HT1080 (cell line): ENCODE results near the gene ABCA1. TPM values are rescaled to one million over a fixed set of nuclear protein-coding genes. Genes with fewer than 3 reads are reported as not detected.
"Not testable (repeated sequence)": the region's sequence is repeated elsewhere in the genome, so short reads cannot be mapped to it uniquely, and the experiment has no call there.

Source experiments
- DNase-seq: peaks from one replicate; pipeline ENCODE4 v3.0.0-alpha.2; 2015; ENCODE audit warnings: low read depth
- total RNA-seq: library from RNA; depleted of rRNA; stranded (reverse); fragments of >200 nt; shearing (Covaris generic); gene quantifications from 2 replicates; pipeline ENCODE4 v1.2.3, GENCODE V29; 2014; rRNA removed

Gene ABCA1
- total RNA-seq, 1 experiment from 2014 or later: 6.4 TPM

DNA sequence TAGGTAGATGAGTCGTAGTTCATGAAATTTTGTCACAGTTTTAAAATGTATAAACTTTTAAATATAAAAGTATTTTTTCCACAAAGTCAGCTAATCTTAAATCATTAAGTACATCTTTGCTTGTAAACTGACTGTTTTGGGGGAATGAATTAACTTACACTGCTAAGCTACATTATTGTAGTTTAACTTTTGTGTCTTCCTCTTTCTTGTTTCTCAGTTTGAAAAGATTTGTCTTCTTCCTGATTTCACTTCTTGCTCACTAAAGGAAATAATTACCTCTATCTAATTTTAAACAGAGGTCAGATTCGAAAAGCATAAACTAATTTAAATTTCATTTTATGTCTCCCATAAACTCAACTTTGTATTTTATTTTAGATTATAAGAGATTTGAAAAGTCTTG, 158.3 kb downstream of the ABCA1 start:
- no peak for DNase-seq

DNA sequence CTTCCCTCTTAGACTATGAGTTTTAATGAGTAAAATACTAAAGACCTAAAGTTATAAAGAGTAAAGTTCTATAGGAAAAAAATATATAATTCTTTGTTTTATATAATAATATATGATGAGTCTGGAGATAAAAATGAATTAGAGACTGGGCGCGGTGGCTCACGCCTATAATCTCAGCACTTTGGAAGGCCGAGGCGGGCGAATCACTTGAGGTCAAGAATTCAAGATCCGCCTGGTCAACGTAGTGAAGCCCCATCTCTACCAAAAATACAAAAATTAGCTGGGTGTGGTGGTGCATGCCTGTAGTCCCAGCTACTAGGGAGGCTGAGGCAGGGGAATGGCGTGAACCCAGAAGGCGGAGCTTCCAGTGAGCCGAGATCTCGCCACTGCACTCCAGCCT, 158.9 kb downstream of the ABCA1 start:
- not testable (repeated sequence) for DNase-seq

DNA sequence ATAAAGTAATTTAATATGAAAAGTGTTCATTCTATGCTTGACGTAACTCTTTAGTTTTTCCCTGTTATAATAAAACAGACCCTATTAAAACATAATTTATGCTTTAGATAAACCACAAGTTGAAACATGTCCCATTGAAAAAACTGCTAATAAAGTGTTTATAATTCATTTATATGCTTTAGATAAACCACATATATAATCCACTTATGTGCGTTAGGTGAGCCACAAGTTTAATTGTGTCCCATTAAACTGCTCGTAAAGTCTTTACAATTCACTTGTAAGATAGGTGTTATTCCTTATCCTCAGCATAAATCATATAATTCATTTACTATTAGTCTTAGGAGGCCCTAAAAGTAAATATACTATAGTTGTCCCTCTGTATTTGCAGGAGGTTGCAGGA, 160.4 kb downstream of the ABCA1 start:
- no peak for DNase-seq

DNA sequence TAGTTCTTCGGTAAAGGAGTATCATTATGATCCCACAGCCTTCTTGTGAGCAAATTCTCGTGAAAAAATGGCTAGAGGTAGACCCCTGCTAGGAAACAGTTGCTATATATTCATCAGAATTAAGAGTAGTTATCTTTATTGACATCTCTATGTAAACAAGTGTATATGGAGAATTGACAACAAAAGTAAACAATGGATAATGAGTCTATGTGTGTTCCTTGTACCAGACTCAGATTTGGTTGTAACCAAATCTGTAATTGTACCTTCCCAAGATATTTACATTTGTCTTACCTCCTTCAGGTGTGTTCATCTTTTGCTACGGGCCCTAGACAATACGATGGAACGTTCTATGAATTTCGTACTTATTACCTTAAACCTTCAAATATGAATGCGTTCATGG, 161.9 kb downstream of the ABCA1 start:
- no peak for DNase-seq

DNA sequence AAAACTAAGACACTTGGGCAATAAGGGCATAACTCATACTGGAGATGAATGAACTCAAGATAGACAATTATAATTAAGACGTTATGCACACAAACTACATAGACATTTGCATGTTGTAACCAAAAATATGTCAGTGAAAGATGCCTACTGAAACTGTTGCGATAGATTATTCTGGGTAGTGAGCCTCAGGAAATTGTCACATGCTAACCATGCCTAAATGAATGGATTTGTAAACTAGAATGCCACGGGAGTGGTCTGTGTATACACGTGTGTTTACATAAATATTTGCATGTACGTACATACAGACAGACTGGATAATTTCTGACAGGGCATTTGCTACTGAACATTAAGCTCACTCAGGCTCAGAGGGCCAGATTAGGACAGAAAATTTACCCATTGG, 162.8 kb downstream of the ABCA1 start:
- no peak for DNase-seq

DNA sequence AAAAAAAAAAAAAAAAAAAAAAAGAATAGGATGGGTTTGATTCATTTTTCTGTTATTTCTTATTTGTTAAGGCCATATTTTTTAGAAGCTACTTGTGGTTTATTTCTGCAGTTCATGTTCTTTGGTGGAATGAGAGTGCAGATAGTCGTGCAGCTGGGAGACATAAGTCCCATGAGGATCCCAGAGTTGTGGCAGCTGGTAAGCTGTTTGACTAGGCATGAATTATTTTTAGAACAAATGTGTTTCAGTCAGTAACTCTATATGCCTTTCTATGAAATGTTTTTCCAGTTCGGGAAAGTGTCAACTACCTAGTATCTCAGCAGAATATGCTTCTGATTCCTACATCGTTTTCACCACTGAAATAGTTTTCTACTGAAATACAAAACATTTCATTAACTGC, 169.0 kb downstream of the ABCA1 start:
- no peak for DNase-seq

DNA sequence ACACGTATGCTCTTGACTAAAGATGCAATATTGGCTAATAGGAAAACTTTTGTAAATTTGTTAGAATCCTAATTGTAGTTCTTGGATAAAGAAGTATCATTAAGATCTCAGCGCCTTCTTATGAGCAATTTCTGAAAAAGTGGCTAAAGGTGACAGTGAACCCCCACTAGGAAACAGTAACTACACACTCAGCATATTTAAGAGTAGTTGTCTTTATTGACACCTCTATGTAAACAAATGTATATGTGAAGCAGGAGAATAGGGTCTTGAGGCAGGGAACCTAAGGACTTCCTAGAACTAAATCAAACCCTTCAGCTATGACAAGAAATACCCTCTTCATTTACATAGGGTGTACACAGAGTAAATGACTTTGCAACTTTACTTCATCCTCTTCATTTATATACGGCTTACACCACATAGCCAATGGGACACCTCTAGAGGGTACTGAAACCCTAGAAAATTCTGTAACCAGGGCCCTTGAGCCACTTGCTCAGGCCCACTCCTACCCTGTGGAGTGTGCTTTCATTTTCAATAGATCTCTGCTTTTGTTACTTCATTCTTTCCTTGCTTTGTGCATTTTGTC, 177.7 kb downstream of the ABCA1 start:
- DNase-seq: no peak

DNA sequence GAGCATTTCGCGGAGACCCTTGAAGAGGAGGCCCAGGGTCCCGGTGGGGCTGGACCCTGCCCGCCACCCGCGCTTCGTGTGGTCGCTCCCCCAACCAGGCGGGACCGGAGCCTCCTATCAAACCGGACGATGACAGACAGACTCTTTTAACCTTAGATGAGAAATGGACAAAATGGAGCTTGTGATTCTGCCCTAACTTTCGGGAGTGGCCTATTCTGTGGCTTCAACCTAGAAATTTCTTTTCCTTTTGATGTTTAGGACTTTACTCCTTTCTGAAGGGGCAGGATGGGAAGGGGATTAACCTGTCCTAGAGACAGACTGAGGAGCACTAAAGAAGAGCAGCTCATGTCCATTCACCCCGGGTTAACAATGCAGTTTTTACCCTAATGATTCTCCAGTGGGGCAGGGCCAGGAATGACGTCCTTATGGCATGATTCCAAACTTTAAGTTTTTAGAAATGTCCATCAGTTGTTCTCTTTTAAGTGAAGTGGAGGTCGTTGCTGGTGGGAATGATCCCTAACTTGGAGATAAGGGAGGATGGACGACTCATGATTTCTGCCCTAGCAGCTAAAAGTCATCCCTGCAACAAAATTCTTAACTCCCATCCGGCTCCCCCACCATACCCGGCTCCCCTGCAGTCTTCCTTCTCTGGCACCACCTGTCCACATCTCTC, 179.5 kb downstream of the ABCA1 start:
- no peak for DNase-seq

DNA sequence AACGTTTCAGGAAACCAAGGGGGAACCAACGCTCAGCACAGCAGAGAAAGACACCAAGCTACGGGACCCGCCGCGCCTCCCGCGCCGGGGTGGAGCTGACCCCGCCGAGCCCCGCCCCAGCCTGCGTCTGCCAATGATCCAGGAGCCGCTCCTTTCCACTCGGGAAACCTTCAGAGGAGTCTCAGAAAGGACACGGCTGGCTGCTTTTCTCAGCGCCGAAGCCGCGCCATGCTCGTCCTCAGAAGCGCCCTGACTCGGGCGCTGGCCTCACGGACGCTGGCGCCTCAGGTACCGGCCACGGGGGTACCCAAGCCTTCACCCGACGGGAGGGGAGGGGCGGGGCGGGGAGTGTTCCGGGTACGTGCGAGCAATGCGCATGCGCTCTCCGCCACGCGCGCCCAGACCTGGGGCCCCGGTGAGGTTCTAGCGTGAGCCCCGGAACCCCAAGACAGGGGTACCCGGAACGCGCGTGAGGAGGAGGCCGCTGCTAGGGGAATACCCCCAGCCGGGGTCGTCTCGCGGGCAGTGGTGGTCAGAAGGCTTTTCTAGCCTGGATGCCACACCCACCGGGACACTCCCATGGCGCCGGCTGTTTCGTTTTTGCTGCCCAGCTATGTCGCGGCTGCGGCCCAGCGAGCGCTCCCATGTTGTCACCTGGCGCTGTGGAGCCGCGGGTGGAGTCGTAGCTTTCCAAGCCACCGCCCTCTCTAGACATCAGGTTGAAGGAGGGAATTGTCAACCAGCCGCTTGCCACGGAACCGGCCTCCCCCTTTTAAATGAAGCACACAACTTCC, 180.2 kb downstream of the ABCA1 start, which contains the start of gene NIPSNAP3A:
Gene NIPSNAP3A, plus strand, starts transcription at position 119 of the 794 bp plus-strand sequence. Its CDS starts 110 bp downstream, at position 229.
- DNase-seq: peak; percentile 82

DNA sequence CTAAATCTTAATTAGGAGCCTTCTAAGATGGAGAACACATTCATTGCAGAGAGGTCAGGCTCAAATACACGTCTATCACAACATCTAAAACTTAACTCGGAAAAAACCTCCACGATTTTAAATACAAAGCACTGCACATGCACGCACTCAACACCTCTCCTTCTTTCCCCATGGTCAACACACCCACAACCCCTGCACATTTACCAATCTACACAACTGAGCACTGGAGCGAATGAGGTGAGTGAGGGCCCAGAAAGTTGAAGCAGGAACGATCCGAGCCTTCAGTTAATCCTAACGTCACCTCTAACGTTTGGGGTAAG, 180.8 kb downstream of the ABCA1 start:
- no peak for DNase-seq

DNA sequence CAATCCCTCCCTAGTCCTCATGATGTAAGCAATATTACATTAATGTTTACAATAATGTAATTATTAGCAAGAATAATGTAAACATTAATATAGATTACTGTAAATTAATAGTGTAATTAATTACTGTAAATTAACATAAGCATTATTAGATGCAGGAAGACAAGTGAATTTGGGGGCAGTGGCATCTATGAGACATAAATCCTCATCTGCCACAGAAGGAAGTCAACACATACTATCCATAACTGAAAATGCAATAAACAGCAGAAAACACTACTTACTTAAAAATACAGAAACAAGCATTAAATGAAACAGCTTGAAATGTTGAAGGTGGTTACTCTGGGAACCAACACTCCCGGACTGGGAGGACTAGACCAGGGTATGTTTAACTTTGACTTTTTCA, 181.2 kb downstream of the ABCA1 start:
- DNase-seq: no peak

DNA sequence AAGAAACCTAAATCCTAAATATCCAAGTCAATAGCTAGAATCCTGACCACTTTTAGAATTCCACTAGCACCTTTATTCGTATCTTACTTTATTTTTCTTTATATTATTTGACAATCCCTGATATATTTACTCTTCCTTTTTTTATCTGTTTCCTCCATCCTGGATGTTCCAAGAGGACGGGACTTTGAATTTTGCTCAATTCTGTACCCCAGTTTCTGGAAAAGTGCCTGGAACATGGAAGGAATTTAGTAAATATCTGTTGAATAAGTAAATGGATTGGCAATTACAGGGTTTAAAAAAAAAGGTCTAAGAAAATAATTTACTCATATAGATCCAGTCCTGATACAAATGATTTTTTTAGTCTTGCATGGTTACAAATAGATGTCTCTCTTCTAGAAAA, 181.7 kb downstream of the ABCA1 start:
- DNase-seq: no peak

DNA sequence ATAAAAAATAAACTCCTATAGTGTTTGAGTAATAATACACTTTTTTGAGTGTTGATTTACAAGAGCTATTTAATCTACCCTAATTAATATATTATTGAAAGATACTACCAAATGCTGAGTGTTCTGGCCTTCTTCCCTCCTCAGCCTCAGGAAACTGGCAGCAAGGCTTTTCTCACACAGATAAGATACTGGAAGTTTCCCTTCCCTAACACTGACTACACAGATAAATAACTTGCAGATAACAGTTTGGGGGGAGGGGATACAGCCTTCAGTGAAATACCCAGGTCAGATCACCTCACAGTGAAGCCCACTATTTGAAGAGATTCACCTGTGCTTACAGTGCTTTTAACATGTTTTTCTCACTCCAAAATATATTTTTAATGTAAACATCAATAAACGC, 182.1 kb downstream of the ABCA1 start:
- no peak for DNase-seq

DNA sequence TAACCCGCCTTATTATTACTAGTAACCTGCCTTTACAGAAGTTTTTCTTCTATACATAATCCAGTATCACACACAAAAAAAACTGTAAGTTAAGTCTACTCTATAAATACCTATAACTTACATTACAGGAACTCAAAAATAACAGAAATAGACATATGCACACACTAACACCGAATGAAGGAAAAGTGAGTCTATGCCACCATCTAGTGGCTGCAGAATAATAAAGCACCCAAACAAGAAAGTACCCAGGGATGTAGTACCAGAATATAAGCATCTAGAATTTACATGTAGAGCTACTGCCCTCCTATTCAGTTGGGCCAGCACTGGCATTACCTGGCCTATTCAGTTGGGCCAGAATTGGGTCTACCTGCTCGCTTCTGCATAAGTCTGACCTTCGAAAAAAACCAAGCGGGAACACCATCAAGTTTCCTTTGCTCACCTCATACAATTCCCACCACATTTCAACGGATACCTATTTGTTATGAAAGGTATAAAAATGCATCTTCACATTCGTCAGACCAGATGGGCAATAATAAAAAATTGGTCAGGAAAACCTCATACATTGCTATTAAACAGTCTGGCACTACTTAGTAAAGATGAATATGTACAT, 184.5 kb downstream of the ABCA1 start:
- DNase-seq: peak; percentile 68

DNA sequence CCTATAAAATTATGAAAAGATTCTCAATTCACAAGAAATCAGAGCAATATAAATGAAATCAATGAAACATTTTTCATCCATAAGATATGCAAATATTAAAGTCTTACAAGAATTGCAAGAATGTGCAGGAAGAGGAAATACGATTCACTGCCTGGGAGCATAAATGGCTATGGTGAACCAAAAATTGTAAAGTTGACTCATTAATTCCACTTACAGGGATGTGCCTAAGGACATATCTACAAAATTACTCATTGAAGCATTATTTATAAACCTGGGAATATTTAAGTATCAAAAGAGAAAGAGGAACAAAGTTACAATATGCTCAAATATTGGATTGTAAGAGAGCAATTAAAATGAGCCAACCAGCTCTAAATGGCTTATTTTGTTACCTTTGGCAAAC, 187.3 kb downstream of the ABCA1 start:
- peak; percentile 69 for DNase-seq

DNA sequence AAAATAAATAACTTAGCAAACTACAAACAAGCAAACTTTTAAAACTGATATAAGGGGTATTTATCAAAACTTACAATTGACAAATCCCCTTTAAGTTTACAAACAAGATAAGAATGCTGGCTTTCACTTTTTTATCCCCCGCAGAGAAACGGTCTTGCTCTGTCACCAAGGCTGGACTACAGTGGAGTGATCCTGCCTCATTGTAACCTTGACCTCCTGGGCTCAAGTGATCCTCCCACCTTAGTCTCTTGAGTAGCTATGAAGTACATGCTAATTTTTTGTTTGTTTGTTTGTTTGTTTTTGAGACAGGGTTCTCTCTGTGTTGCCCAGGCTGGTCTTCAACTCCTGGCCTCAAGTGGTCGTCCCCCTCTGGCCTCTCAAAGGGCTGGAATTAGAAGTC, 189.5 kb downstream of the ABCA1 start:
- no peak for DNase-seq

Other genes with a start within 250 kb of the ABCA1 start
- not detected in 2 replicates for gene OR13D1, start 233.6 kb downstream of the ABCA1 start, total RNA-seq
- gene NIPSNAP3A, start 180.5 kb downstream of the ABCA1 start, total RNA-seq: 20.7 and 22.6 TPM in 2 replicates
- gene NIPSNAP3B, start 164.0 kb downstream of the ABCA1 start, total RNA-seq: 0.19 TPM in 1 of 2 replicates, not detected in the other